Activated CD8-positive, alpha-beta T cell treated with anti-CD3 and anti-CD28 coated beads for 36 hours (primary cell): Measurements from ENCODE around the gene PAQR8. TPM values are rescaled to one million over a fixed set of nuclear protein-coding genes. Genes with fewer than 3 reads are reported as not detected.
A peak's percentile ranks its signal among the peaks of the same experiment; 100 is the strongest.

ENCODE experiments used
- ATAC-seq: fragments of 200-7000 bp; cut with Tn5 transposase; one replicate; pipeline ENCODE4 v1.10.0; 2021; ENCODE audit warnings: mild to moderate bottlenecking, moderate library complexity
- CTCF ChIA-PET: fragments of 350-600 bp; sonication (Branson Sonifier 250); formaldehyde crosslinking; loops from one replicate; lab custom pipeline; 2021; ENCODE audit warnings: antibody characterized with exemption; lab: Charles Lee
- POLR2A ChIA-PET: fragments of 350-600 bp; sonication (Branson Sonifier 250); formaldehyde crosslinking; loops from one replicate; lab custom pipeline; 2021; ENCODE audit warnings: antibody characterized with exemption; lab: Charles Lee
- DNase-seq: peaks from one replicate; pipeline ENCODE4 v3.0.0-alpha.2; 2020
- H3K27ac Mint-ChIP-seq: one replicate; pipeline ENCODE4 v1.8.0; 2021; ENCODE audit warnings: mild to moderate bottlenecking, mixed read lengths
- H3K27me3 Mint-ChIP-seq: one replicate; pipeline ENCODE4 v1.8.0; 2021; ENCODE audit warnings: mixed read lengths
- H3K36me3 Mint-ChIP-seq: one replicate; pipeline ENCODE4 v1.8.0; 2021; ENCODE audit warnings: low read depth, mixed read lengths
- H3K4me1 Mint-ChIP-seq: one replicate; pipeline ENCODE4 v1.8.0; 2021; ENCODE audit warnings: low read depth, mixed read lengths
- H3K4me3 Mint-ChIP-seq: one replicate; pipeline ENCODE4 v1.8.0; 2021; ENCODE audit warnings: mild to moderate bottlenecking, moderate library complexity, mixed read lengths
- H3K9me3 Mint-ChIP-seq: one replicate; pipeline ENCODE4 v1.8.0; 2021; ENCODE audit warnings: mixed read lengths
- CTCF ChIP-seq: fragments of 200-600 bp; IDR thresholded peaks from one replicate; pipeline ENCODE4 v1.8.0; 2022; ENCODE audit warnings: antibody characterized with exemption, mild to moderate bottlenecking
- intact Hi-C: fragments of 100-400 bp; cut with micrococcal nuclease; formaldehyde crosslinking; loops from one replicate; pipeline ENCODE4 v1.10.0; 2022
- total RNA-seq, 2 experiments: library from RNA; stranded (reverse); gene quantifications; one replicate each; pipeline ENCODE4 v1.2.3, GENCODE V29; 2021

Gene PAQR8
- total RNA-seq, 2 experiments from 2014 or later = 12.9 to 13.7 TPM

- ATAC-seq = peak; percentile 35
- no peak for TF ChIP-seq CTCF
- POLR2A ChIA-PET = interaction anchor here (1.3 kb wide), 1 partner anchor 43 kb away, joined by 3 read pairs; no protein-coding TSS in a partner anchor
- Mint-ChIP-seq H3K27me3 (no peaks in the 10 kb centered on the region), H3K27ac (peak overlapping the region; percentile 42), H3K9me3 (no peaks in the 10 kb centered on the region), H3K4me1 (peaks cover 34% of the 10 kb centered on the region), H3K36me3 (no peaks in the 10 kb centered on the region), H3K4me3 (no peak overlapping the region)
- DNase-seq = peak; percentile 37
- intact Hi-C loops = no loop called here
- CTCF ChIA-PET = interaction anchor here (1.4 to 1.7 kb wide), 2 partner anchors 12 to 56 kb away, joined by 4 to 6 read pairs; no protein-coding TSS in a partner anchor
Measured at GRCh38 chr6:52341561-52342260, 20.2 kb upstream of the PAQR8 start.

GRCh38 chr6:52345311-52345710 is 16.6 kb upstream of the PAQR8 start:
- ATAC-seq = no peak
- H3K4me1 Mint-ChIP-seq = peaks cover 16% of the 10 kb centered on the region
- DNase-seq = no peak
- intact Hi-C loops = no loop called here
- POLR2A ChIA-PET = interaction anchor here (1.4 to 1.5 kb wide), 2 partner anchors 15 to 60 kb away, joined by 3 to 4 read pairs; partner anchors contain the start of gene MCM3
- CTCF ChIA-PET = no interaction called here
- H3K27me3 Mint-ChIP-seq = no peaks in the 10 kb centered on the region
- no peaks in the 10 kb centered on the region for H3K36me3 Mint-ChIP-seq
- H3K4me3 Mint-ChIP-seq = no peak overlapping the region
- H3K9me3 Mint-ChIP-seq = no peaks in the 10 kb centered on the region
- TF ChIP-seq CTCF = no peak
- no peak overlapping the region for H3K27ac Mint-ChIP-seq

GRCh38 chr6:52346503-52346902 is 15.4 kb upstream of the PAQR8 start:
- no peaks in the 10 kb centered on the region for H3K36me3 Mint-ChIP-seq
- H3K4me1 Mint-ChIP-seq = peaks cover 23% of the 10 kb centered on the region
- H3K4me3 Mint-ChIP-seq = no peak overlapping the region
- no peak overlapping the region for H3K27ac Mint-ChIP-seq
- POLR2A ChIA-PET = no interaction called here
- no peak for TF ChIP-seq CTCF
- DNase-seq (no peak), ATAC-seq (no peak)
- H3K9me3 Mint-ChIP-seq = no peaks in the 10 kb centered on the region
- intact Hi-C loops = no loop called here
- CTCF ChIA-PET = no interaction called here
- no peaks in the 10 kb centered on the region for H3K27me3 Mint-ChIP-seq

GRCh38 chr6:52347818-52348217 is 14.1 kb upstream of the PAQR8 start:
- Mint-ChIP-seq H3K9me3 (no peaks in the 10 kb centered on the region), H3K36me3 (no peaks in the 10 kb centered on the region), H3K27ac (no peak overlapping the region), H3K4me3 (no peak overlapping the region), H3K27me3 (no peaks in the 10 kb centered on the region), H3K4me1 (peaks cover 21% of the 10 kb centered on the region)
- ChIA-PET CTCF (interaction anchor here (0.9 kb wide), 1 partner anchor 60 kb away, joined by 3 read pairs; no protein-coding TSS in a partner anchor), POLR2A (no interaction called here)
- no peak for DNase-seq
- no peak for ATAC-seq
- no peak for TF ChIP-seq CTCF
- intact Hi-C loops = no loop called here

GRCh38 chr6:52351879-52352238 is 10.1 kb upstream of the PAQR8 start:
- CTCF ChIA-PET = interaction anchor here (0.9 to 2.2 kb wide), 3 partner anchors 12 to 66 kb away, joined by 3 to 9 read pairs (median 3); partner anchors contain the start of gene MCM3
- no peak for TF ChIP-seq CTCF

More at GRCh38 chr6:52351879-52352238, 10.1 kb upstream of the PAQR8 start:
- Mint-ChIP-seq H3K4me3 (no peak overlapping the region), H3K9me3 (no peaks in the 10 kb centered on the region), H3K27me3 (no peaks in the 10 kb centered on the region), H3K4me1 (peaks cover 19% of the 10 kb centered on the region), H3K27ac (no peak overlapping the region), H3K36me3 (no peaks in the 10 kb centered on the region)
- POLR2A ChIA-PET = interaction anchor here (1.1 to 1.4 kb wide), 2 partner anchors 9 to 11 kb away, joined by 3 to 4 read pairs; no protein-coding TSS in a partner anchor
- DNase-seq (no peak), ATAC-seq (no peak)
- intact Hi-C loops = loop anchor here (5.0 kb wide), 1 partner anchor 45 kb away; no protein-coding TSS in a partner anchor
